HG03064 (cell line): ENCODE results near the gene CMTM6.
A peak's percentile ranks its signal among the peaks of the same experiment; 100 is the strongest.
"Not testable (repeated sequence)": the region's sequence is repeated elsewhere in the genome, so short reads cannot be mapped to it uniquely, and the experiment has no call there.

Experiments used
- ATAC-seq: cut with Tn5 transposase; IDR thresholded peaks from one replicate; pipeline ENCODE4 v1.9.1; 2021; ENCODE audit warnings: low read depth; ENCODE audit not compliant: unreplicated experiment

CMTM6 gene

DNA sequence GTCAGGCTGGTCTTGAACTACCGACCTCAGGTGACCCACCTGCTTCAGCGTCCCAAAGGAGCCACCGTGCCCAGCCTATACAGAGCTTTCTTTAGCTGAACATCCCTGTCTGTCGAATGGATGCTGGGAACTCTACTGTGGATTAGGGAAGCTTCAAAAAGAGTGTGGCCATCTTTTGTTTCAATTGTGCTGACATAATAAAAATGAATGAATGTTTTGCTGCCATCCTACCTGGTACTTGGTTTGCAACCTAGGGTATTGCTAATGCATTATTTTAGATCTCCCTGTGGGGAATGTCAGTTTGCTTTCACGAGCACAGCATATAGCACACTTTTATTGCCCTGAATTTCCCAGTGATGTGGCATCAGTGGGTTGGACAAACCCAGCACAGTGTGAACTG is 32.3 kb downstream of the CMTM6 start:
- no peak for ATAC-seq

- ATAC-seq = peak; percentile 20
Measured at GRCh38 chr3:32469151-32469874, 33.3 kb downstream of the CMTM6 start.

- peak; percentile 51 for ATAC-seq
Measured at GRCh38 chr3:32467333-32468070, 35.1 kb downstream of the CMTM6 start.

- not testable (repeated sequence) for ATAC-seq
Measured at GRCh38 chr3:32466808-32467207, 35.8 kb downstream of the CMTM6 start.

DNA sequence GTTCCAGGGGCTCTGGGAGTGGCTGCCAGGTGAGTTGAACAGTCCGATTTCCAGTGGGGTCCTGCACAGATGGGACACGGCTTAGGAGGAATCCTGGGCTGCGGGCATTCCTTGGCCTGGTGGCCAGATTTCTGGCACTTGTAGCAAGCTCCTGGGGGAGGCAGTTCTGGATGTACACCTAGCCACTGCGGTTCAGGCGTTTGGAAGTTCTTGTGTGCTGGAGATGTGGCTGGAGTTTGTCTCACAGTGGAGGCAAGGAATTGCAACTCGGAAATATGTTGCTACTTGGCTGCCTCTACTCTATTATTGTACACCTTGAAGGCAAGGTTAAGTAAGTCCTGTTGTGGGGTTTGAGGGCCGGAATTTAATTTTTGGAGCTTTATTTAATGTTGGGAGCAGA is 37.9 kb downstream of the CMTM6 start:
- not testable (repeated sequence) for ATAC-seq

GRCh38 chr3:32463415-32463814 is 39.2 kb downstream of the CMTM6 start:
- not testable (repeated sequence) for ATAC-seq

GRCh38 chr3:32462191-32462986 is 40.3 kb downstream of the CMTM6 start:
- ATAC-seq = not testable (repeated sequence)

- ATAC-seq = not testable (repeated sequence)
Measured at GRCh38 chr3:32460817-32461496, 41.7 kb downstream of the CMTM6 start.

DNA sequence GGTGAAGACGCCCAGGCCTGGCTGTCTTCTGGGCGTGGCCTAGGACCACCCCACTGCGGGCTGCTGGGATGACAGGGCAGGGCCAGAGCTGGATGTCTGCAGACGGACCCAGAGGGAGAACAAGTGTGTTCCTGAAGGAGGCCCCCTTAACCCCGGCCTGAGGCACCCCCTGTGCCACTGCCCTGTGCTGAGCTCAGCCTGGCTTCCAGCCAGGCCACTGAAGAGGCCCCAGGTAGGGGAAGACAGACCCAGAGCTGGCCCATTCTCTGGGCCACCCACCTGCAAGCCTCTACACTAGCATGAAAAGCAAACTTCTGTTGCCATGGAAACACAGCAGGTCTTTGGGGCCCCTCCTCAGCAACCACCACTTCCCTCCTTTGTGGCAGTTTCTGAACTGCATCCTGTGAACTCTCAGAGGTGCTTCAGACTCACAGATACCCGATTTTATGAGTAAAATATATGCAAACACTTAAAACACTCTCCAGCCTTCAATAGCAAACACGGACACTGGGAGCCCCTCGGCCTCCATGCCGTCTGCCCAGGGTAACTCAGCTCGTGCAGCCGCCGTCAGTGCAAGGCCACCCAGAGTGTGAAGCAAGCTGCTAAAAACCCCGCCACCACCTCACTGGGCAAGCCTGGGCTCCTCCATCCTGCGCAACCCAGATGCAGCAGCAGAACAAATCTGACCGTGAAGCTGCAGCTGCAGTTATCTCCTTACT is 42.5 kb downstream of the CMTM6 start:
- ATAC-seq = peak; percentile 87

- no peak for ATAC-seq
Measured at GRCh38 chr3:32459450-32459849, 43.2 kb downstream of the CMTM6 start.

DNA sequence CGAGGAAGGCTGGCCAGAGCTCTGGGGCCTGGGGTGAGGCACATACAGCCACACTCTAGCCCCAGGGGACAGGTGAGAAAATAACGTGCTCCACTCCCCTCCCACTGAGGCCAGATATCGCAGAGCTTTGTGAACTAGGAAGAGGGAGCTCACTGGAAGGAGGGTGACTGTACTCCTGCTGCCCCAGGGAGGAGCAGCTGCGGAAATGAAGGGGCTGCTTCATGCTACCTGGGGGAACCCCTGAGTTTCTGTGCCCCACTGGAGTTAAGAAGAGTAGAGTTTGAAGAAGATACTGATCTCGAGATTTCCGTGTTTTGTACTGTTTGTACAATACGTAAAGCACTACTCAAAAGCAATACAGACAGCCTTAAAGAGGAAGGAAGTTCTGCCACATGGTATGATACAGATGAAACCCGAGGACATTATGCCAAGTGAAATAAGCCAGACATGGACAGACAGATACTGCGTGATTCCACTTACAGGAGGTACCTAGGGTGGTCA is 44.6 kb downstream of the CMTM6 start:
- no peak for ATAC-seq

DNA sequence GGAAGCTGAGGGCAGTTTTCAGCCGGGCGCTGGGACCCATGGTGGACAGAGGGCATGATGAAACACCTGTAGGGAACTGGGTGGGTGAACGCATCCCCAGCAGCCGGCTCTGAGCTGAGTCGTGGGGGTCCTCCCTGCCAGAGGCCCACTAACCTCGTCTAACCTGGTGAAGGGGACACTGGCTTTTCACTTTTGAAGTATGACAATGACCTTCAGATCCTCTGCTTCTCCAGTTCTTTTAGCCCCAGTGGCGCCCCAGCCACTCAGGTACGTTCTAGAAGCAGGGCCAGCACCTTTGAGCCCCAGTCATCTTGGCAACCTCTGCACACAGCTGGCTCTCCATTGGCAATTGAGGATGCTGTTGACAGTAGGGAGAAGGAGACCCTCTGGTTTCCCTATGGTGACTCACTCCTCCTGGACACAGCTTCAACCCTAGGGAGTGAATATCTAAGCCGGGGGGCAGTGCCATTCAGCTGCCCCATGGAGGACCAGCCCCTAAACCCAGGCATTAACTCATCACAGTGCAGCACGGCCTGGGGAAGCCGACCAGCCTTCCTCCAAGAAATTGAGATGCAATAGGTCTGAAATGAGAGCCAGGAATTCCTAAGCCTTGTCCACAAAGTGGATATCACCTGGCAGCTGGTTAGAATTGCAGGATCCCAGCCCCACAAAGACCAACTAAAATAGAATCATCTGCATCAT is 46.1 kb downstream of the CMTM6 start:
- ATAC-seq = no peak

GRCh38 chr3:32455609-32456428 is 46.8 kb downstream of the CMTM6 start:
- ATAC-seq = no peak

- no peak for ATAC-seq
Measured at GRCh38 chr3:32454731-32455608, 47.7 kb downstream of the CMTM6 start.

DNA sequence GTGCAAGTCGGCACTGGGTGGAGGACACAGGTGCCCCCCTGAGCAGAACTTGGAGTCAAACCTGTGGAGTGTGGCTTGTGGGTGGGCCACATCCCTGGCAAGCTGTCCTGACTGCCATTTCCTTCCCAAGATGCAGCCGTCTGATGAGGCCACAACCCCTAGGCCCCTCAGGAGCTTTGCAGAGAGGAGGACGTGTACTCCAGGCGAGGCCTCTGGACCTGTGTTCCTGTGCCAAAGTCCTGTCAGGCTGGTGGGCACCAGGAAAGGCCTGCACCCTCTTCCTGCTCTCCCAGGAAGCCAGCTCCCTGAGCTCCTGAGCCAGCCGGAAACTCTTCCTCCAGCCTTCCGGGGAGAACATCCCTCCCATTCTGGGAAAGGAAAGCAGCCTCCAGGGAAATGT is 48.5 kb downstream of the CMTM6 start:
- ATAC-seq = no peak

- ATAC-seq = no peak
Measured at GRCh38 chr3:32453346-32453745, 49.3 kb downstream of the CMTM6 start.

- ATAC-seq = no peak
Measured at GRCh38 chr3:32452009-32452408, 50.6 kb downstream of the CMTM6 start.
